Fibroblast of lung (primary cell): ENCODE results near the gene LAMP2. TPM values are rescaled to one million over a fixed set of nuclear protein-coding genes. Genes with fewer than 3 reads are reported as not detected.

Source experiments
- DNase-seq, 2 donors: peaks; one replicate each; pipeline versions ENCODE4 v3.0.0 to v3.0.0-alpha.2; 2010; ENCODE audit warnings: low read depth in 2 of 2
- H2AFZ ChIP-seq: 2 replicates; pipeline ENCODE4 v1.5.1; 2012; ENCODE audit warnings: low read length, control low read depth, inconsistent platforms
- H3K27ac ChIP-seq: 2 replicates; pipeline ENCODE4 v1.5.1; 2011; ENCODE audit warnings: low read length, control low read depth; ENCODE audit not compliant: insufficient read depth
- H3K27me3 ChIP-seq: 2 replicates; pipeline ENCODE4 v1.5.1; 2011; ENCODE audit warnings: mild to moderate bottlenecking, low read length; ENCODE audit not compliant: control insufficient read depth, insufficient read depth
- H3K36me3 ChIP-seq: 2 replicates; pipeline ENCODE4 v1.5.1; 2011; ENCODE audit warnings: low read length; ENCODE audit not compliant: control insufficient read depth, insufficient read depth
- H3K4me1 ChIP-seq: 2 replicates; pipeline ENCODE4 v1.5.1; 2011; ENCODE audit warnings: low read length; ENCODE audit not compliant: control insufficient read depth, insufficient read depth; ENCODE audit errors: extremely low read depth
- H3K4me2 ChIP-seq: 2 replicates; pipeline ENCODE4 v1.5.1; 2011; ENCODE audit warnings: low read length, control low read depth; ENCODE audit not compliant: insufficient read depth; ENCODE audit errors: extremely low read depth
- H3K4me3 ChIP-seq, 4 experiments: fragments of 200-600 bp in 1 of 4; sonication (generic) in 1 of 4; replicated peaks in 1 of 4; 2 replicates each; pipeline ENCODE4 v1.5.1; 2011 to 2016; ENCODE audit warnings: low read length in 4 of 4, low read depth in 3 of 4, mild to moderate bottlenecking in 3 of 4, control low read depth in 2 of 4, inconsistent platforms in 1 of 4, mixed read lengths in 1 of 4; ENCODE audit not compliant: insufficient read depth in 1 of 4; ENCODE audit errors: control extremely low read depth in 1 of 4
- H3K79me2 ChIP-seq: 2 replicates; pipeline ENCODE4 v1.5.1; 2012; ENCODE audit warnings: mild to moderate bottlenecking, low read length, inconsistent platforms; ENCODE audit not compliant: control insufficient read depth, insufficient read depth
- H3K9ac ChIP-seq: 2 replicates; pipeline ENCODE4 v1.5.1; 2011; ENCODE audit warnings: mild to moderate bottlenecking, low read length, control low read depth; ENCODE audit not compliant: insufficient read depth
- H3K9me3 ChIP-seq: 2 replicates; pipeline ENCODE4 v1.5.1; 2012; ENCODE audit warnings: low read depth, low read length; ENCODE audit not compliant: control insufficient read depth, insufficient read depth
- H4K20me1 ChIP-seq: 2 replicates; pipeline ENCODE4 v1.5.1; 2011; ENCODE audit warnings: low read length; ENCODE audit not compliant: control insufficient read depth, insufficient read depth; ENCODE audit errors: extremely low read depth
- EZH2 ChIP-seq: IDR thresholded peaks from 2 replicates; pipeline ENCODE4 v1.5.1; 2012; ENCODE audit warnings: low read length, control low read depth, mild to moderate bottlenecking; ENCODE audit errors: missing control alignments
- polyA plus RNA-seq, 2 donors: library from polyadenylated mRNA; depleted of rRNA in 1 of 2; stranded (reverse) in 1 of 2; unstranded in 1 of 2; fragments of >200 nt; gene quantifications; 2 replicates each; pipeline ENCODE4 v1.2.1, GENCODE V29; 2011 to 2012; ENCODE audit warnings: missing spikeins in 1 of 2
- total RNA-seq: library from RNA; depleted of rRNA; stranded (reverse); fragments of >200 nt; gene quantifications from 2 replicates; pipeline ENCODE4 v1.2.1, GENCODE V29; 2014
- TF ChIP-seq, protein P1 (sequence below), 2 donors: IDR thresholded peaks in 1 of 2; conservative IDR thresholded peaks in 1 of 2; 1 replicate in 1 of 2; 2 replicates in 1 of 2; pipeline ENCODE4 v1.5.1; 2011 to 2012; ENCODE audit warnings: low read length in 2 of 2, control low read depth in 1 of 2, inconsistent platforms in 1 of 2, low read depth in 1 of 2, mild to moderate bottlenecking in 1 of 2

LAMP2 gene
- total and polyA plus RNA-seq, 2 donors (not counting 1 experiment from before 2014, with no cell fraction given), result 172 to 196 TPM

GRCh38 chrX:120457766-120458180 is 11.3 kb downstream of the LAMP2 start:
- TF ChIP-seq EZH2, result no peak
- TF ChIP-seq, protein P1, sequence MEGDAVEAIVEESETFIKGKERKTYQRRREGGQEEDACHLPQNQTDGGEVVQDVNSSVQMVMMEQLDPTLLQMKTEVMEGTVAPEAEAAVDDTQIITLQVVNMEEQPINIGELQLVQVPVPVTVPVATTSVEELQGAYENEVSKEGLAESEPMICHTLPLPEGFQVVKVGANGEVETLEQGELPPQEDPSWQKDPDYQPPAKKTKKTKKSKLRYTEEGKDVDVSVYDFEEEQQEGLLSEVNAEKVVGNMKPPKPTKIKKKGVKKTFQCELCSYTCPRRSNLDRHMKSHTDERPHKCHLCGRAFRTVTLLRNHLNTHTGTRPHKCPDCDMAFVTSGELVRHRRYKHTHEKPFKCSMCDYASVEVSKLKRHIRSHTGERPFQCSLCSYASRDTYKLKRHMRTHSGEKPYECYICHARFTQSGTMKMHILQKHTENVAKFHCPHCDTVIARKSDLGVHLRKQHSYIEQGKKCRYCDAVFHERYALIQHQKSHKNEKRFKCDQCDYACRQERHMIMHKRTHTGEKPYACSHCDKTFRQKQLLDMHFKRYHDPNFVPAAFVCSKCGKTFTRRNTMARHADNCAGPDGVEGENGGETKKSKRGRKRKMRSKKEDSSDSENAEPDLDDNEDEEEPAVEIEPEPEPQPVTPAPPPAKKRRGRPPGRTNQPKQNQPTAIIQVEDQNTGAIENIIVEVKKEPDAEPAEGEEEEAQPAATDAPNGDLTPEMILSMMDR (conservative IDR thresholded peaks at IDR 0.05 in 1 of 2, IDR thresholded peaks at IDR 0.05 in 1 of 2; ENCODE audit: low read depth in 1 of 2, low read length in 2 of 2), result no peak
- Histone ChIP-seq H3K9me3 (no peaks in the 10 kb centered on the region), H3K27ac (no peak overlapping the region), H3K9ac (no peak overlapping the region), H2AFZ (no peak overlapping the region), H4K20me1 (no peaks in the 10 kb centered on the region), H3K4me2 (no peak overlapping the region), H3K79me2 (peaks cover 9% of the 10 kb centered on the region), H3K27me3 (no peaks in the 10 kb centered on the region), H3K36me3 (no peaks in the 10 kb centered on the region), H3K4me1 (no peaks in the 10 kb centered on the region), H3K4me3 (no peak overlapping the region)
- DNase-seq, result peak; percentile 76 to 91

DNA sequence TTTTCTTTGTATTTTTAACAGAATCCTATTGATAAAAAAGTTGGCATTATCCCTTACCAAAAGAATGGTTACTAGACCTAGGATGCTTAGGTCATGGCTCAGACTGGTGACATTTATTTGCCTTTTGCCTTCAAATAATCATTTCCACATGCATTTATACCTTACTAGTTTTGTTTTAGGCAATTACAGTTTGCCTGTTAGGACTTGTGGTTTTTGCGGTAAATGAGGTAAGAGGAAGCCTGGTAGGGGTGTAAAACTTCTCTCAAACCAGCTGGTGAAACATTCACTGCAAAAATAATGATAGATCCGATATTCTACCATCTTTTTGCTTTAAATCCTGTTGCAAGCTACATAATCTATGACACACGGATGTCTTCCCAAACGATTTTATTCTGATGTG is 12.1 kb downstream of the LAMP2 start:
- Histone ChIP-seq H3K27me3 (no peaks in the 10 kb centered on the region), H3K9ac (no peak overlapping the region), H3K79me2 (peaks cover 4% of the 10 kb centered on the region), H3K9me3 (no peaks in the 10 kb centered on the region), H2AFZ (no peak overlapping the region), H3K4me1 (no peaks in the 10 kb centered on the region), H3K4me3 (no peak overlapping the region), H4K20me1 (no peaks in the 10 kb centered on the region), H3K4me2 (no peak overlapping the region), H3K36me3 (no peaks in the 10 kb centered on the region), H3K27ac (no peak overlapping the region)
- TF ChIP-seq, protein P1 (conservative IDR thresholded peaks at IDR 0.05 in 1 of 2, IDR thresholded peaks at IDR 0.05 in 1 of 2; ENCODE audit: low read depth in 1 of 2, low read length in 2 of 2), result no peak
- no peak for TF ChIP-seq EZH2
- peak in 1 of 2 donors; percentile 73 for DNase-seq

DNA sequence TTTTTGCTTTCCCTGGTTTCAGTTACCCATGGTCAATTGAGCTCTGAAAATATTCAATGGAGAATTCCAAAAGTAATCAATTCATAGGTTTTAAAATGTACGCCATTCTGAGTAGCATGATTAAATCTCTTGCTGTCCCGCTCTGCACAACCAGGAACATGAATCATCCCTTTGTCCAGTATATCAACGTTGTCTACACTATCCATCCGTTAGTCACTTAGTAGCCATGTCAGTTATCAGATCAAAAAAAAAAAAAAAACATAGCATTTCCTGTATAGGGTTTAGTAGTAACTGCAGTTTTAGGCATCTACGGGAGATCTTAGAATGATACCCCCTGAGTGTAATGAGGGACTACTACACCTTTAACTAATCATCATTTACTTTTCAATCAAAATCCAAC is 15.1 kb downstream of the LAMP2 start:
- peak in 1 of 2 donors; percentile 53 for DNase-seq
- Histone ChIP-seq H3K36me3 (no peaks in the 10 kb centered on the region), H3K4me1 (no peaks in the 10 kb centered on the region), H3K9ac (no peak overlapping the region), H3K4me2 (no peak overlapping the region), H3K4me3 (no peak overlapping the region), H3K27me3 (no peaks in the 10 kb centered on the region), H4K20me1 (no peaks in the 10 kb centered on the region), H3K27ac (no peak overlapping the region), H3K9me3 (no peaks in the 10 kb centered on the region), H3K79me2 (no peaks in the 10 kb centered on the region), H2AFZ (no peak overlapping the region)
- TF ChIP-seq, protein P1 (conservative IDR thresholded peaks at IDR 0.05 in 1 of 2, IDR thresholded peaks at IDR 0.05 in 1 of 2; ENCODE audit: low read depth in 1 of 2, low read length in 2 of 2), result no peak
- TF ChIP-seq EZH2, result no peak
